Upper lobe of left lung (tissue), 6 donors: ENCODE results near the gene CLDN19. TPM values are rescaled to one million over a fixed set of nuclear protein-coding genes. Genes with fewer than 3 reads are reported as not detected.

Source experiments
- ATAC-seq, 2 donors: fragments of 200-7000 bp; cut with Tn5 transposase; one replicate each; pipeline ENCODE4 v1.9.1; 2022; ENCODE audit warnings: mild to moderate bottlenecking in 2 of 2, moderate library complexity in 2 of 2; ENCODE audit not compliant: low FRiP score in 2 of 2
- DNase-seq, 2 donors: peaks; one replicate each; pipeline ENCODE4 v3.0.0-alpha.2; 2019 to 2020
- H3K27ac ChIP-seq, 4 donors: fragments of 200-600 bp; sonication (generic); one replicate each; pipeline ENCODE4 v1.5.1; 2016 to 2019
- H3K27me3 ChIP-seq, 4 donors: fragments of 200-600 bp; sonication (generic); one replicate each; pipeline ENCODE4 v1.5.1; 2017 to 2019
- H3K36me3 ChIP-seq, 4 donors: fragments of 200-600 bp; sonication (generic); one replicate each; pipeline ENCODE4 v1.5.1; 2016 to 2019
- H3K4me1 ChIP-seq, 4 donors: fragments of 200-600 bp; sonication (generic); one replicate each; pipeline ENCODE4 v1.5.1; 2018 to 2019
- H3K4me3 ChIP-seq, 4 donors: fragments of 200-600 bp; sonication (generic); one replicate each; pipeline ENCODE4 v1.5.1; 2017 to 2019; ENCODE audit warnings: mild to moderate bottlenecking in 2 of 4, moderate library complexity in 1 of 4
- H3K9me3 ChIP-seq, 4 donors: fragments of 200-600 bp; sonication (generic); one replicate each; pipeline ENCODE4 v1.5.1; 2018 to 2019
- EP300 ChIP-seq, 4 donors: sonication (generic); formaldehyde crosslinking; IDR thresholded peaks; one replicate each; pipeline ENCODE4 v1.5.1; 2017; ENCODE audit warnings: antibody characterized with exemption in 4 of 4, control low read depth in 2 of 4
- POLR2A ChIP-seq, 4 donors: fragments of 450-650 bp; IDR thresholded peaks; one replicate each; pipeline ENCODE4 v1.5.1; 2016 to 2017; ENCODE audit warnings: antibody characterized with exemption in 4 of 4, mild to moderate bottlenecking in 2 of 4
- POLR2AphosphoS5 ChIP-seq, 2 donors: sonication (generic); formaldehyde crosslinking; IDR thresholded peaks; one replicate each; pipeline ENCODE4 v1.5.1; 2017; ENCODE audit warnings: antibody characterized with exemption in 2 of 2
- WGBS, 2 donors: methylation state at CpG; one replicate each; pipeline ENCODE4 v1.1.5; 2017 to 2018; 5-methylcytosine and 5-hydroxymethylcytosine counted together
- total RNA-seq, 6 donors: library from RNA; depleted of rRNA in 4 of 6; stranded (reverse); fragments of >200 nt in 4 of 6; gene quantifications; one replicate each; pipeline versions ENCODE4 v1.1.0 to v1.2.1, GENCODE V29; 2016 to 2021
- TF ChIP-seq, protein P1 (sequence below), 6 experiments: fragments of 450-650 bp in 4 of 6; fragments of 200-600 bp in 2 of 6; sonication (generic) in 2 of 6; IDR thresholded peaks; one replicate each; pipeline ENCODE4 v1.5.1; 2016 to 2019; ENCODE audit warnings: antibody characterized with exemption in 6 of 6
- donor health status: DM: no; HTN: no; CAD: no; lungs with moderate emphysema.
- donor health status: DM: no; HTN: yes; CAD: no; lungs with severe emphysema.

Gene CLDN19, protein sequence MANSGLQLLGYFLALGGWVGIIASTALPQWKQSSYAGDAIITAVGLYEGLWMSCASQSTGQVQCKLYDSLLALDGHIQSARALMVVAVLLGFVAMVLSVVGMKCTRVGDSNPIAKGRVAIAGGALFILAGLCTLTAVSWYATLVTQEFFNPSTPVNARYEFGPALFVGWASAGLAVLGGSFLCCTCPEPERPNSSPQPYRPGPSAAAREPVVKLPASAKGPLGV
- not detected for total RNA-seq

DNA sequence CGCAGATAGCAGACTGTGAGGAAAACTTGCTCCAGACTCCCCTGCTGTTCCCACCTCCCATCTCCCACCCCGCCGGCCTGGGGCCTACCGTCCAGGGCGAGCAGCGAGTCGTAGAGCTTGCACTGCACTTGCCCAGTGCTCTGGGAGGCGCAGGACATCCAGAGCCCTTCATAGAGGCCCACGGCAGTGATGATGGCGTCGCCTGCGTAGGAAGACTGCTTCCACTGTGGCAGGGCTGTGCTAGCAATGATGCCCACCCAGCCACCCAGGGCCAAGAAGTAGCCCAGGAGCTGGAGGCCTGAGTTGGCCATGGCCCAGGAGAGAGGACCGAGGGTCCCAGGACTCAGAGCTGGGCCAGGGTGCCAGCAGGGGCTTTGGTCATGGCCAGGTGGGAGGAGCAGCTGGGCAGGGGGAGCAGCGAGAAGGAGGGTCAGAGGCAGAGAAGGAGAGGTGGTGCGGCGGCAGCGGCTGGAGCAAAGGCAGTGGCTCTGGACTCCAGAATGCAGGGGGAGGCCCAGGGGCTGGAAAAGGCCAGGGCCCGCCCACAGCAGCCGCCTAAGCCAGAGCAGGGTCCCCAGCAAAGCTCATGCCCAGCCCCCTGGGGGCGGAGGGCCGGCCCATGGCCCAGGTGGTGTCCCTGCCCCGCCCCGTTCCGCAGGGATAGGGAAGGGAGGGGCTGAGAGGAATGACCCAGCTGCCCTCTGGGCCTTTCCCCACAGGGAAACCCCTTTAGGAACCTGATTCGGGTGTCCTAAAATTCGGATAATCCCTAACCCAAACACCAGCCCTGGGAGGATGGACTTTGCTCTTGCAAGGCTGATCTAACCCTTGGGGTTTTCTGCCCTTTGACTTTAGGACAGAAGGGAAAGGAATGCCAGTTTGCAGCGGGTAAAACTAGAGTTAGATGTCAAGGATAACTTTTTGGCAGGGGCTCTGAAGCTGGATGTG, at the start of gene CLDN19:
TSS of gene CLDN19 (minus strand) at position 484 of the 948 bp plus-strand sequence. CDS start at position 311, 173 bp downstream.
- Histone ChIP-seq H3K36me3 (no peaks in the 10 kb centered on the region), H3K27ac (no peak within 1 kb of the TSS), H3K27me3 (no peaks in the 10 kb centered on the region), H3K4me3 (no peak within 1 kb of the TSS), H3K4me1 (no peaks in the 10 kb centered on the region), H3K9me3 (no peaks in the 10 kb centered on the region)
- DNase-seq (peak in 1 of 2 donors; percentile 74), ATAC-seq (no peak)
- no peak for TF ChIP-seq POLR2AphosphoS5 (IDR thresholded peaks at IDR 0.05)
- TF ChIP-seq EP300 (IDR thresholded peaks at IDR 0.05), result no peak
- TF ChIP-seq, protein P1, sequence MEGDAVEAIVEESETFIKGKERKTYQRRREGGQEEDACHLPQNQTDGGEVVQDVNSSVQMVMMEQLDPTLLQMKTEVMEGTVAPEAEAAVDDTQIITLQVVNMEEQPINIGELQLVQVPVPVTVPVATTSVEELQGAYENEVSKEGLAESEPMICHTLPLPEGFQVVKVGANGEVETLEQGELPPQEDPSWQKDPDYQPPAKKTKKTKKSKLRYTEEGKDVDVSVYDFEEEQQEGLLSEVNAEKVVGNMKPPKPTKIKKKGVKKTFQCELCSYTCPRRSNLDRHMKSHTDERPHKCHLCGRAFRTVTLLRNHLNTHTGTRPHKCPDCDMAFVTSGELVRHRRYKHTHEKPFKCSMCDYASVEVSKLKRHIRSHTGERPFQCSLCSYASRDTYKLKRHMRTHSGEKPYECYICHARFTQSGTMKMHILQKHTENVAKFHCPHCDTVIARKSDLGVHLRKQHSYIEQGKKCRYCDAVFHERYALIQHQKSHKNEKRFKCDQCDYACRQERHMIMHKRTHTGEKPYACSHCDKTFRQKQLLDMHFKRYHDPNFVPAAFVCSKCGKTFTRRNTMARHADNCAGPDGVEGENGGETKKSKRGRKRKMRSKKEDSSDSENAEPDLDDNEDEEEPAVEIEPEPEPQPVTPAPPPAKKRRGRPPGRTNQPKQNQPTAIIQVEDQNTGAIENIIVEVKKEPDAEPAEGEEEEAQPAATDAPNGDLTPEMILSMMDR (IDR thresholded peaks at IDR 0.05), result no peak
- TF ChIP-seq POLR2A (IDR thresholded peaks at IDR 0.05), result no peak
- 69 to 73% methylated on average over 13 to 27 of the region's 27 CpGs for WGBS, 2 donors

DNA sequence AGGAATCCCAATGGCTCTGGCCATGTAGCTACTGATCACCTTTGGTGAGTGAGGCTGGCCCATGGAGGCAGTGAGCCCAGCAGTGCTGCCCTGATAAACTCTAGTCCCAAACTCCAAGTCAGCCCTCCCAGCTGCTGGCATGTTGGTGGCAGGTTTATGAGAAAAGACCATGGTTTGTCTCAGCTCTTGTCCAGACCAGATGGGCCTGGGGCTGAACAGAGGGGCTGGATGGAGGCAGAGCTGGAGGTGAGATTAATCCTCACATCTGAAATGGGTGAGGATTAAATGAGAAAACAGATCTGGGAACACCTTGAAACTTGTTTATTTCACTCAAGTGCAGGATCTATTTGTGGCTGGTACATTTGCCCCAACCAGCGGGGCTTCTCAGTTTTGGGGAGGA, 48.0 kb upstream of the CLDN19 start:
- no peak for DNase-seq
- H3K27ac ChIP-seq, result no peak overlapping the region
- peaks cover 10 to 15% (median 13%) of the 10 kb centered on the region in 4 donors for H3K4me1 ChIP-seq
- WGBS, 2 donors, result 94% methylated on average over 1 of the region's 1 CpG
- no peaks in the 10 kb centered on the region for H3K27me3 ChIP-seq
- no peak for ATAC-seq
- H3K36me3 ChIP-seq, result no peaks in the 10 kb centered on the region
- TF ChIP-seq EP300 (IDR thresholded peaks at IDR 0.05), result no peak
- TF ChIP-seq, protein P1 (IDR thresholded peaks at IDR 0.05), result no peak
- no peak for TF ChIP-seq POLR2AphosphoS5 (IDR thresholded peaks at IDR 0.05)
- no peak overlapping the region for H3K4me3 ChIP-seq
- no peaks in the 10 kb centered on the region for H3K9me3 ChIP-seq

DNA sequence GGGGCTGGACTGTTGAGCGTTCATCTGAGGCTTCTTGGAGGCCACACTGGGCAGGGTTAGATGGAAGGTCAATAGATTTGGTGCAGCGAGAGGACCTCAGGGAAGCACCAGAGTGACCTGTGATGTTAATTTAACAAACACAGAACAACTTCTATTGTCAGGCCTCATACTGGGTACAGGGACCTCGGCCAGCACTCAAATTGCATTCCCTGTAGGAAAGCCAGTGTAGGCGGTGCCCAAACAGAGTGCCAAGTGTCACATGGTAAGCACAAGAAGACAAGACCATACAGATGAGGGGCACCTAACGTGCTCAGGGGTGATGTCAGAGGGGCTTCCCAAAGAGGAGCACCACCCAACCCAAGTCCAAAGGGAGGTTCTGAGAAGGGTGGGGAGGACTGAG, 46.1 kb upstream of the CLDN19 start:
- DNase-seq (no peak), ATAC-seq (no peak)
- peaks cover 10 to 15% (median 13%) of the 10 kb centered on the region in 4 donors for H3K4me1 ChIP-seq
- H3K36me3 ChIP-seq, result peaks cover 0 to 4% (median 0%) of the 10 kb centered on the region in 4 donors
- no peak overlapping the region for H3K27ac ChIP-seq
- no peaks in the 10 kb centered on the region for H3K9me3 ChIP-seq
- TF ChIP-seq POLR2A (IDR thresholded peaks at IDR 0.05) (no peak), EP300 (IDR thresholded peaks at IDR 0.05) (no peak), POLR2AphosphoS5 (IDR thresholded peaks at IDR 0.05) (no peak)
- TF ChIP-seq, protein P1 (IDR thresholded peaks at IDR 0.05), result no peak
- H3K4me3 ChIP-seq, result no peak overlapping the region
- 87 to 96% methylated on average over 4 to 5 of the region's 5 CpGs for WGBS, 2 donors
- no peaks in the 10 kb centered on the region for H3K27me3 ChIP-seq

DNA sequence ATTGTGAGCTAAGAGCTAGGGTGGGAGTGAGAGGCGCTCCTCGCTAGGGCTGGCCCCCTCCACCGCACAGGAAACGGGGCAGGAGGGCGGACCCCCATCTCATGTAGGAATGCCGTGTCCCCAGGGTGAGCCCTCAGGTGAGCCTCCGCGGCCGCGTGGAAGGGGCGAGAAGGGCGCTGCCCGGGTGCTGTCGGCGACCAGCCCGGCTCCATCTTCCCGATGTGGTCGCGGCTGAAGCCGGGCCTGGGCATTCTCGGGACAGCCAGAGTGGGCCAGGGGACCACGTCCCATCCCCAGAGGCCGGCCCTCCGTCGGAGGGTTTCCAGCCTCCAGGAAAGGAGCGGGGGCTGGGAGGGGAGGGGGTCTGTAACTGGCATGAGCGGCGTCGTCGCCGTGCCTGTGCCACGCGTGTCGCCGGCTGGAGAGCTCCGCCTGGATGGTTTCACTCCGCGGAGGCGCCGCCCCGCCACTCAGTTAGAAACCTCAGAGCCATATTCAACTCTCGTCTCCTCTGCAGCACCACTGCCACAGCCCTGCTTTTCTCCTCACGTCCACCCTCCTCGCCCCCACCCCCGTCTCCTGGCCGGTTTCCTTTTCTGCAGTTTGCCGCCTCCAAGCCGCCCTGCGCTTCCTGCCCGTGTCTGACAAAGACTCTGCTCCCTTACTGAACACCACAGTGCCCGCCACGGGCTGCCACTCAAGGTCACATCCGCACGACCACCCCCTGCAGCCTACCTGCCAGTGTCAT, 45.1 kb upstream of the CLDN19 start, which contains the start of gene TMEM269:
TSS of gene TMEM269 (plus strand) at position 46 of the 748 bp plus-strand sequence. CDS start 4,903 bp downstream, outside the sequence.
- Histone ChIP-seq H3K27ac (no peak within 1 kb of the TSS), H3K27me3 (no peaks in the 10 kb centered on the region), H3K4me1 (peaks cover 10 to 15% (median 13%) of the 10 kb centered on the region in 4 donors), H3K9me3 (no peaks in the 10 kb centered on the region), H3K4me3 (peak within 1 kb of the TSS; percentile 25 to 51 (median 46)), H3K36me3 (peaks cover 0 to 5% (median 2%) of the 10 kb centered on the region in 4 donors)
- peak in 1 of 2 donors; percentile 86 for DNase-seq
- 6 to 14% methylated on average over 19 to 29 of the region's 54 CpGs for WGBS, 2 donors
- ATAC-seq, result peak; percentile 28 to 60
- TF ChIP-seq POLR2A (IDR thresholded peaks at IDR 0.05) (no peak), POLR2AphosphoS5 (IDR thresholded peaks at IDR 0.05) (no peak), EP300 (IDR thresholded peaks at IDR 0.05) (no peak)
- TF ChIP-seq, protein P1 (IDR thresholded peaks at IDR 0.05), result no peak
